OCI-LY3 (cell line): ENCODE data around the gene PTPRD.
A peak's percentile ranks its signal among the peaks of the same experiment; 100 is the strongest.

Source experiments
- H2AFZ ChIP-seq: fragments of 200-600, 300-600 bp; shearing (Covaris generic); 2 replicates; pipeline ENCODE4 v1.6.0; 2014; ENCODE audit warnings: antibody characterized with exemption, low read depth, low read length
- H3K27ac ChIP-seq: fragments of 200-600, 300-600 bp; sonication (generic); 2 replicates; pipeline ENCODE4 v1.5.1; 2014; ENCODE audit warnings: mild to moderate bottlenecking, low read length, moderate library complexity, mixed read lengths
- H3K27me3 ChIP-seq: fragments of 200-600, 300-600 bp; sonication (generic); 2 replicates; pipeline ENCODE4 v1.6.1; 2014; ENCODE audit warnings: low read depth, low read length, mixed read lengths
- H3K36me3 ChIP-seq: fragments of 200-600, 300-600 bp; sonication (generic); replicated peaks from 2 replicates; pipeline ENCODE3; 2014; ENCODE audit warnings: low read depth, low read length, mixed read lengths
- H3K4me1 ChIP-seq: fragments of 300-600, 200-600 bp; sonication (generic); 2 replicates; pipeline ENCODE4 v1.6.1; 2014; ENCODE audit warnings: low read length, mixed read lengths
- H3K4me2 ChIP-seq: fragments of 200-600, 300-600 bp; sonication (generic); 2 replicates; pipeline ENCODE4 v1.6.1; 2014; ENCODE audit warnings: low read length, mixed read lengths
- H3K4me3 ChIP-seq: fragments of 300-600, 200-600 bp; sonication (generic); 2 replicates; pipeline ENCODE4 v1.5.1; 2014; ENCODE audit warnings: antibody characterized with exemption, mild to moderate bottlenecking, low read length, moderate library complexity
- H3K79me2 ChIP-seq: fragments of 300-600, 200-600 bp; shearing (Covaris generic); 2 replicates; pipeline ENCODE4 v1.6.1; 2014; ENCODE audit warnings: mild to moderate bottlenecking, low read length, mixed read lengths
- H3K9ac ChIP-seq: fragments of 300-600, 200-600 bp; shearing (Covaris generic); 2 replicates; pipeline ENCODE4 v1.6.0; 2014; ENCODE audit warnings: mild to moderate bottlenecking, low read length, moderate library complexity
- H3K9me3 ChIP-seq: fragments of 200-600, 300-600 bp; shearing (Covaris generic); 2 replicates; pipeline ENCODE4 v1.6.1; 2014; ENCODE audit warnings: low read length, mixed read lengths; ENCODE audit not compliant: insufficient read depth
- H4K20me1 ChIP-seq: fragments of 200-600, 300-600 bp; sonication (generic); 2 replicates; pipeline ENCODE4 v1.6.1; 2016; ENCODE audit warnings: low read length, mixed read lengths; ENCODE audit not compliant: insufficient read depth
- EZH2phosphoT487 ChIP-seq: fragments of 200-600 bp; shearing (Covaris generic); IDR thresholded peaks from 2 replicates; pipeline ENCODE4 v1.6.1; 2018; ENCODE audit warnings: antibody characterized with exemption, mixed run types, low read depth
- TF ChIP-seq, protein P1 (sequence below): fragments of 200-600, 300-600 bp; sonication (generic); IDR thresholded peaks from 2 replicates; pipeline ENCODE4 v1.5.1; 2014; ENCODE audit warnings: antibody characterized with exemption, low read length, low read depth

The PTPRD gene

DNA sequence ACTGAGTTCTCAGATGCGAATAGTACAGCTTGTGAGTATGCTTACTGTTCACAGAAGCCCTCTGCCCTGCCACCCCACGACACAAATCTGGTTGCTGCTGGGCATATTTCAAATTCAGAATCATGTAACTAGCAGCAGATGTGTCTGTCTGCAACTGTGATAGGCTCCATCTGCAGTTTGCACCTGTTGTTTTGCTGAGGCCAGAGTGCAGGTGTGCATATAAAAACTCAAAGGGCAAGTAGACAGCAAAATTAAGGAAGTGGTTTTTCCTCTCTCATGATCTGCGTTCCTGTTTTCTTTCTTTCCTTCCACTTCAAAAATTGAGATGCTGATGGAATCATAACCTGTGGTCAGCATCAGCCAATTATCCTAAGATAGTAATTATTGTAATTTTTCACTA lies 1000.5 kb downstream of the PTPRD start:
- Histone ChIP-seq H3K36me3 (no peaks in the 10 kb centered on the region), H3K4me1 (peaks cover 21% of the 10 kb centered on the region), H4K20me1 (no peaks in the 10 kb centered on the region), H3K27me3 (no peaks in the 10 kb centered on the region), H2AFZ (no peak overlapping the region), H3K9ac (no peak overlapping the region), H3K79me2 (no peaks in the 10 kb centered on the region), H3K27ac (peak overlapping the region; percentile 42; the same call in 1 of the 2 replicates), H3K4me3 (no peak overlapping the region), H3K4me2 (peak overlapping the region; percentile 20; the same call in 1 of the 2 replicates), H3K9me3 (no peaks in the 10 kb centered on the region)
- TF ChIP-seq, protein P1, sequence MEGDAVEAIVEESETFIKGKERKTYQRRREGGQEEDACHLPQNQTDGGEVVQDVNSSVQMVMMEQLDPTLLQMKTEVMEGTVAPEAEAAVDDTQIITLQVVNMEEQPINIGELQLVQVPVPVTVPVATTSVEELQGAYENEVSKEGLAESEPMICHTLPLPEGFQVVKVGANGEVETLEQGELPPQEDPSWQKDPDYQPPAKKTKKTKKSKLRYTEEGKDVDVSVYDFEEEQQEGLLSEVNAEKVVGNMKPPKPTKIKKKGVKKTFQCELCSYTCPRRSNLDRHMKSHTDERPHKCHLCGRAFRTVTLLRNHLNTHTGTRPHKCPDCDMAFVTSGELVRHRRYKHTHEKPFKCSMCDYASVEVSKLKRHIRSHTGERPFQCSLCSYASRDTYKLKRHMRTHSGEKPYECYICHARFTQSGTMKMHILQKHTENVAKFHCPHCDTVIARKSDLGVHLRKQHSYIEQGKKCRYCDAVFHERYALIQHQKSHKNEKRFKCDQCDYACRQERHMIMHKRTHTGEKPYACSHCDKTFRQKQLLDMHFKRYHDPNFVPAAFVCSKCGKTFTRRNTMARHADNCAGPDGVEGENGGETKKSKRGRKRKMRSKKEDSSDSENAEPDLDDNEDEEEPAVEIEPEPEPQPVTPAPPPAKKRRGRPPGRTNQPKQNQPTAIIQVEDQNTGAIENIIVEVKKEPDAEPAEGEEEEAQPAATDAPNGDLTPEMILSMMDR: no peak
- TF ChIP-seq EZH2phosphoT487: no peak

DNA sequence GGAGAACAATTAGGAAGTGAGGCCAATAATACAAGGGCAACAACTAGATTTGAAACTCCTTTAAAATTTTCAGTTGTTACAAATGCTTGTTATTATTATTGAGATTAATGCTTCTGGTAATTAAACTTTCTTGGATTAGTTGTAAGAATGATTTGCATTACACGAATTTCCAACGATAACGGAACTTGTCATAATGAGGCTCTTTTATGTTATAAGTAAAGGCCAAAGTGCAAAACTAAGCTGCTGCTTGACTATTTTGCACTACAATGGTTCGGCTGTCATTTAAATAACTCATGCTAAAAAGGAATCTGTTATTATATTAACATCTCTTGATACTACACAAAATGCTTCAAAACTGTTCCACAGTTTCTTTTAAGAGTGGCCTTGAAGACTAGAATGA lies 1007.1 kb downstream of the PTPRD start:
- Histone ChIP-seq H3K79me2 (no peaks in the 10 kb centered on the region), H3K9ac (no peak overlapping the region), H3K9me3 (no peaks in the 10 kb centered on the region), H2AFZ (no peak overlapping the region), H3K4me3 (no peak overlapping the region), H3K4me2 (no peak overlapping the region), H3K36me3 (no peaks in the 10 kb centered on the region), H3K4me1 (peaks cover 8% of the 10 kb centered on the region), H4K20me1 (no peaks in the 10 kb centered on the region), H3K27ac (no peak overlapping the region), H3K27me3 (no peaks in the 10 kb centered on the region)
- TF ChIP-seq EZH2phosphoT487: no peak
- TF ChIP-seq, protein P1: no peak

DNA sequence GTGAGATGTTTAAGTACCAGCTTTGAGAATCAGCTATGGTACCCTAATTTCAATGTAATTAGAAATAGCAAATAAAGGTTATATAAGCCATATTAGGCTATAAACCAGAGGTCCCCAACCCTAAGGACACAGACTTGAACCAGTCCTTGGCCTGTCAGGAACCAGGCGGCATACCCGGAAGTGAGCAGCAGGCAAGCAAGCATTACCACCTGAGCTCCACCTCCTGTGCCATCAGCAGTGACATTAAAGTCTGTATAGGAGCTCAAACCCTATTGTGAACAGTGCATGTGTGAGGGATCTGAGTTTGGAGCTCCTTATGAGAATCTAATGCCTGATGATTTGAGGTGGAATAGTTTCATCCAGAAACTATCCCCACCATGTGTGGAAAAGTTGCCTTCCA lies 1009.5 kb downstream of the PTPRD start:
- Histone ChIP-seq H3K36me3 (no peaks in the 10 kb centered on the region), H3K4me2 (no peak overlapping the region), H3K27me3 (no peaks in the 10 kb centered on the region), H3K4me3 (no peak overlapping the region), H3K9me3 (no peaks in the 10 kb centered on the region), H3K27ac (no peak overlapping the region), H3K4me1 (peaks cover 8% of the 10 kb centered on the region), H3K79me2 (no peaks in the 10 kb centered on the region), H3K9ac (no peak overlapping the region), H2AFZ (no peak overlapping the region), H4K20me1 (no peaks in the 10 kb centered on the region)
- TF ChIP-seq EZH2phosphoT487: no peak
- TF ChIP-seq, protein P1: no peak

DNA sequence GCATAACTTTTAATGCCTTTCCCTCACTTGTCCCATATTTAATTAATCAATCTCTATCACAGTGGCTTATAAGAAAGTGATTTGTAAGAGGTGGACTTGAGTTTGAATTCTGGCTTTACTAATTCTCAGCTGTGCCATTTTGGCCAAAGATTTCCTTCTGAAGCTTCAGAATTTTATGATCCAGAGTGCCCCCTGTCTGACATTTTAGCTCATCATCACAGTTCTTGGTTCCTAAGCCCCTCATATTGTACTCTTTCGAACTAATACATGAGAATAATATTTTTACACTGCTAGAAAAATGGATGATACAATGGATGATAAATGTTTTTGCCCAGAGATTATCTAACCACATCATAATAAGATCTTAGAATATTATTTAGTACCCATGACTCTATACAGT lies 1014.1 kb downstream of the PTPRD start:
- Histone ChIP-seq H3K79me2 (no peaks in the 10 kb centered on the region), H3K36me3 (no peaks in the 10 kb centered on the region), H2AFZ (no peak overlapping the region), H3K9me3 (no peaks in the 10 kb centered on the region), H4K20me1 (no peaks in the 10 kb centered on the region), H3K4me2 (no peak overlapping the region), H3K27ac (no peak overlapping the region), H3K9ac (no peak overlapping the region), H3K4me3 (no peak overlapping the region), H3K27me3 (no peaks in the 10 kb centered on the region), H3K4me1 (no peaks in the 10 kb centered on the region)
- TF ChIP-seq, protein P1: peak; percentile 41
- no peak for TF ChIP-seq EZH2phosphoT487
